Colonic mucosa (tissue), 4 donors: ENCODE measurements around the gene DPH3. TPM values are rescaled to one million over a fixed set of nuclear protein-coding genes. Genes with fewer than 3 reads are reported as not detected.

Source experiments
- DNase-seq: peaks from one replicate; pipeline ENCODE4 v3.0.0-alpha.2; 2020
- H3K27ac ChIP-seq: fragments of 200-600 bp; one replicate; pipeline ENCODE4 v1.8.0; 2021
- H3K27me3 ChIP-seq: fragments of 200-600 bp; one replicate; pipeline ENCODE4 v1.8.0; 2021
- H3K36me3 ChIP-seq: fragments of 200-600 bp; one replicate; pipeline ENCODE4 v1.8.0; 2021
- H3K4me1 ChIP-seq: fragments of 200-600 bp; one replicate; pipeline ENCODE4 v1.8.0; 2021; ENCODE audit warnings: mild to moderate bottlenecking
- H3K4me3 ChIP-seq: fragments of 200-600 bp; one replicate; pipeline ENCODE4 v1.8.0; 2021
- H3K9ac ChIP-seq, 2 donors: one replicate each; pipeline ENCODE4 v1.7.0; 2013; ENCODE audit warnings: control low read depth in 2 of 2, low read depth in 2 of 2, low read length in 2 of 2
- H3K9me3 ChIP-seq: fragments of 200-600 bp; one replicate; pipeline ENCODE4 v1.8.0; 2021
- CTCF ChIP-seq: fragments of 200-600 bp; IDR thresholded peaks from one replicate; pipeline ENCODE4 v1.8.0; 2022; ENCODE audit warnings: antibody characterized with exemption, mild to moderate bottlenecking
- intact Hi-C: fragments of 100-400 bp; cut with DNase I; formaldehyde crosslinking; loops from one replicate; pipeline ENCODE4 v1.14.1; 2022
- total RNA-seq, 2 donors: library from RNA; stranded (reverse); fragmentation: NEBNext Ultra II Directional in 1 of 2; extraction: Animal tissue kit (Norgen Biotek cat#: 25700) in 1 of 2; gene quantifications; one replicate each; pipeline ENCODE4 v1.2.1, GENCODE V29; 2021
- donor health status: healthy.
- donor health status: DM: no; HTN: no; CAD: no.
- donor health status: DM: no; HTN: no; CAD: no.

DPH3 gene
- total RNA-seq, 2 donors from 2014 or later: 15.4 to 23.4 TPM

- Histone ChIP-seq H3K4me3 (no peak overlapping the region), H3K27ac (no peak overlapping the region), H3K27me3 (no peaks in the 10 kb centered on the region), H3K36me3 (no peaks in the 10 kb centered on the region), H3K9me3 (no peaks in the 10 kb centered on the region), H3K9ac (no peak overlapping the region), H3K4me1 (no peaks in the 10 kb centered on the region)
- no peak for DNase-seq
- intact Hi-C loops: loop anchor here (1.0 kb wide), 1 partner anchor 259 kb away; no protein-coding TSS in a partner anchor
- TF ChIP-seq CTCF: no peak
These were observed 26.1 kb upstream of the DPH3 start for GRCh38 chr3:16290827-16291196.

- no peaks in the 10 kb centered on the region for H3K4me1 ChIP-seq
- H3K4me3 ChIP-seq: no peak overlapping the region
- DNase-seq: peak; percentile 65
- no peak overlapping the region for H3K27ac ChIP-seq
- H3K9ac ChIP-seq: no peak overlapping the region
- intact Hi-C loops: loop anchor here (1.0 kb wide), 1 partner anchor 260 kb away; no protein-coding TSS in a partner anchor
- TF ChIP-seq CTCF: peak; percentile 50
- H3K27me3 ChIP-seq: no peaks in the 10 kb centered on the region
- H3K9me3 ChIP-seq: no peaks in the 10 kb centered on the region
- no peaks in the 10 kb centered on the region for H3K36me3 ChIP-seq
These were observed 25.5 kb upstream of the DPH3 start for GRCh38 chr3:16290007-16290826.

- no peaks in the 10 kb centered on the region for H3K9me3 ChIP-seq
- H3K9ac ChIP-seq: peak overlapping the region in 1 of 2 donors; percentile 23
- TF ChIP-seq CTCF: no peak
- no peaks in the 10 kb centered on the region for H3K36me3 ChIP-seq
- no peak overlapping the region for H3K4me3 ChIP-seq
- no peaks in the 10 kb centered on the region for H3K27me3 ChIP-seq
- H3K4me1 ChIP-seq: no peaks in the 10 kb centered on the region
- H3K27ac ChIP-seq: no peak overlapping the region
- intact Hi-C loops: no loop called here
- no peak for DNase-seq
These were observed 24.6 kb upstream of the DPH3 start for GRCh38 chr3:16289144-16289889.

GRCh38 chr3:16288664-16289063 is 23.9 kb upstream of the DPH3 start:
- intact Hi-C loops: no loop called here
- no peaks in the 10 kb centered on the region for H3K36me3 ChIP-seq
- H3K9ac ChIP-seq: no peak overlapping the region
- DNase-seq: no peak
- H3K9me3 ChIP-seq: no peaks in the 10 kb centered on the region
- no peaks in the 10 kb centered on the region for H3K4me1 ChIP-seq
- no peak for TF ChIP-seq CTCF
- no peak overlapping the region for H3K27ac ChIP-seq
- no peak overlapping the region for H3K4me3 ChIP-seq
- H3K27me3 ChIP-seq: no peaks in the 10 kb centered on the region

GRCh38 chr3:16286751-16287543 is 22.2 kb upstream of the DPH3 start:
- H3K9ac ChIP-seq: no peak overlapping the region
- DNase-seq: no peak
- intact Hi-C loops: no loop called here
- no peaks in the 10 kb centered on the region for H3K27me3 ChIP-seq
- TF ChIP-seq CTCF: no peak
- H3K9me3 ChIP-seq: no peaks in the 10 kb centered on the region
- peak overlapping the region; percentile 10 for H3K27ac ChIP-seq
- no peaks in the 10 kb centered on the region for H3K36me3 ChIP-seq
- H3K4me3 ChIP-seq: peak overlapping the region; percentile 15
- no peaks in the 10 kb centered on the region for H3K4me1 ChIP-seq
